GM19395 (cell line): Measurements from ENCODE around the gene MLF2.
"Not testable (repeated sequence)": the region's sequence is repeated elsewhere in the genome, so short reads cannot be mapped to it uniquely, and the experiment has no call there.

Experiments used
- ATAC-seq: cut with Tn5 transposase; IDR thresholded peaks from one replicate; pipeline ENCODE4 v1.9.1; 2021; ENCODE audit warnings: mild to moderate bottlenecking, moderate library complexity; ENCODE audit not compliant: unreplicated experiment

MLF2 gene

GRCh38 chr12:6735448-6736191 lies 17.3 kb downstream of the MLF2 start:
- ATAC-seq, result no peak

- no peak for ATAC-seq
Measured at GRCh38 chr12:6734506-6735387, 18.2 kb downstream of the MLF2 start.

GRCh38 chr12:6730169-6730568 lies 22.8 kb downstream of the MLF2 start:
- no peak for ATAC-seq

- no peak for ATAC-seq
Measured at GRCh38 chr12:6729186-6729585, 23.8 kb downstream of the MLF2 start.

GRCh38 chr12:6725350-6725749 lies 27.6 kb downstream of the MLF2 start:
- no peak for ATAC-seq

GRCh38 chr12:6724409-6724797 lies 28.5 kb downstream of the MLF2 start:
- ATAC-seq, result peak; percentile 38

- ATAC-seq, result peak; percentile 89
Measured at GRCh38 chr12:6723607-6724408, 29.1 kb downstream of the MLF2 start, which contains the start of gene COPS7A. COPS7A (plus strand) TSS chr12:6724046; CDS start chr12:6724657, 611 bp downstream.

- ATAC-seq, result no peak
Measured at GRCh38 chr12:6722863-6723262, 30.1 kb downstream of the MLF2 start.

GRCh38 chr12:6716874-6717437 lies 36.0 kb downstream of the MLF2 start:
- no peak for ATAC-seq

- ATAC-seq, result not testable (repeated sequence)
Measured at GRCh38 chr12:6716031-6716873, 36.7 kb downstream of the MLF2 start.

GRCh38 chr12:6708960-6709394 lies 44.0 kb downstream of the MLF2 start:
- ATAC-seq, result no peak

GRCh38 chr12:6708351-6708750 lies 44.6 kb downstream of the MLF2 start:
- not testable (repeated sequence) for ATAC-seq

GRCh38 chr12:6703631-6704030 lies 49.3 kb downstream of the MLF2 start:
- ATAC-seq, result no peak

GRCh38 chr12:6701078-6701768 lies 51.7 kb downstream of the MLF2 start:
- no peak for ATAC-seq

- ATAC-seq, result no peak
Measured at GRCh38 chr12:6700646-6701051, 52.3 kb downstream of the MLF2 start, which contains the start of gene PIANP. PIANP (minus strand) TSS chr12:6700815; CDS start chr12:6698061, 2,754 bp downstream.

GRCh38 chr12:6699989-6700645 lies 52.8 kb downstream of the MLF2 start:
- ATAC-seq, result no peak

GRCh38 chr12:6699259-6699988 lies 53.5 kb downstream of the MLF2 start:
- ATAC-seq, result no peak
